CD14-positive monocyte (primary cell): ENCODE measurements around the gene BPHL. TPM values are rescaled to one million over a fixed set of nuclear protein-coding genes. Genes with fewer than 3 reads are reported as not detected.
A peak's percentile ranks its signal among the peaks of the same experiment; 100 is the strongest.
"Not testable (repeated sequence)": the region's sequence is repeated elsewhere in the genome, so short reads cannot be mapped to it uniquely, and the experiment has no call there.

ENCODE experiments used
- DNase-seq, 3 donors: peaks; one replicate each; pipeline ENCODE4 v3.0.0-alpha.2; 2011 to 2022
- H2AFZ ChIP-seq: 2 replicates; pipeline ENCODE4 v1.6.0; 2012; ENCODE audit warnings: mild to moderate bottlenecking, low read depth, low read length, inconsistent platforms; ENCODE audit not compliant: insufficient read depth, poor library complexity, severe bottlenecking
- H3K27ac ChIP-seq, 2 donors: 1 replicate in 1 of 2; 2 replicates in 1 of 2; pipeline ENCODE4 v1.5.1; 2012 to 2013; ENCODE audit warnings: low read length in 2 of 2, control low read depth in 1 of 2, inconsistent platforms in 1 of 2, low read depth in 1 of 2, mild to moderate bottlenecking in 1 of 2
- H3K27me3 ChIP-seq, 2 donors: one replicate each; pipeline versions ENCODE4 v1.6.0 to v1.6.1; 2011 to 2013; ENCODE audit warnings: low read length in 2 of 2; ENCODE audit not compliant: control insufficient read depth in 2 of 2, insufficient read depth in 2 of 2
- H3K36me3 ChIP-seq, 2 donors: replicated peaks in 1 of 2; 1 replicate in 1 of 2; 2 replicates in 1 of 2; pipeline versions ENCODE4 v1.5.1 to v1.6.1; 2012 to 2013; ENCODE audit warnings: low read length in 2 of 2, control low read depth in 1 of 2, inconsistent platforms in 1 of 2, mild to moderate bottlenecking in 1 of 2; ENCODE audit not compliant: insufficient read depth in 2 of 2, control insufficient read depth in 1 of 2
- H3K4me1 ChIP-seq, 2 donors: 1 replicate in 1 of 2; 2 replicates in 1 of 2; pipeline versions ENCODE4 v1.5.1 to v1.6.1; 2012 to 2013; ENCODE audit warnings: low read length in 2 of 2, control low read depth in 1 of 2, inconsistent platforms in 1 of 2, mild to moderate bottlenecking in 1 of 2, moderate library complexity in 1 of 2; ENCODE audit not compliant: insufficient read depth in 2 of 2, control insufficient read depth in 1 of 2
- H3K4me2 ChIP-seq: replicated peaks from 2 replicates; pipeline ENCODE3; 2012; ENCODE audit warnings: low read length, moderate library complexity, mild to moderate bottlenecking; ENCODE audit not compliant: poor library complexity, severe bottlenecking; ENCODE audit errors: extremely low read depth
- H3K4me3 ChIP-seq, 3 experiments: fragments of 200-600 bp in 1 of 3; sonication (generic) in 1 of 3; replicated peaks in 1 of 3; 1 replicate in 2 of 3; 2 replicates in 1 of 3; pipeline ENCODE4 v1.5.1; 2011 to 2013; ENCODE audit warnings: low read length in 3 of 3, mild to moderate bottlenecking in 3 of 3, control low read depth in 2 of 3, low read depth in 2 of 3, inconsistent platforms in 1 of 3, moderate library complexity in 1 of 3
- H3K79me2 ChIP-seq: 2 replicates; pipeline ENCODE4 v1.6.0; 2012; ENCODE audit warnings: mild to moderate bottlenecking, control low read depth, inconsistent platforms, low read length, moderate library complexity; ENCODE audit not compliant: insufficient read depth
- H3K9ac ChIP-seq: 2 replicates; pipeline ENCODE4 v1.6.0; 2017; ENCODE audit warnings: low read length, mild to moderate bottlenecking; ENCODE audit not compliant: insufficient read depth, poor library complexity, severe bottlenecking
- H3K9me3 ChIP-seq, 2 donors: replicated peaks in 1 of 2; 1 replicate in 1 of 2; 2 replicates in 1 of 2; pipeline versions ENCODE4 v1.5.1 to v1.6.1; 2012 to 2013; ENCODE audit warnings: low read length in 2 of 2, control low read depth in 1 of 2; ENCODE audit not compliant: control insufficient read depth in 1 of 2, insufficient read depth in 1 of 2
- H4K20me1 ChIP-seq: 2 replicates; pipeline ENCODE4 v1.6.0; 2012; ENCODE audit warnings: mild to moderate bottlenecking, low read length, control low read depth, moderate library complexity; ENCODE audit not compliant: insufficient read depth
- H3K27ac Mint-ChIP-seq, 7 donors: one replicate each; pipeline ENCODE4 v1.8.0; 2020; ENCODE audit warnings: mild to moderate bottlenecking in 7 of 7, mixed read lengths in 7 of 7, moderate library complexity in 6 of 7, inconsistent platforms in 2 of 7
- H3K27me3 Mint-ChIP-seq, 3 donors: one replicate each; pipeline ENCODE4 v1.8.0; 2021 to 2022; ENCODE audit warnings: low read depth in 3 of 3, mild to moderate bottlenecking in 3 of 3, mixed read lengths in 3 of 3, moderate library complexity in 3 of 3, inconsistent platforms in 1 of 3
- H3K36me3 Mint-ChIP-seq, 2 donors: one replicate each; pipeline ENCODE4 v1.8.0; 2020; ENCODE audit warnings: mixed read lengths in 2 of 2, inconsistent platforms in 1 of 2, mild to moderate bottlenecking in 1 of 2
- H3K4me1 Mint-ChIP-seq: one replicate; pipeline ENCODE4 v1.8.0; 2020; ENCODE audit warnings: mild to moderate bottlenecking, mixed read lengths
- H3K4me3 Mint-ChIP-seq, 2 donors: one replicate each; pipeline ENCODE4 v1.8.0; 2020; ENCODE audit warnings: mild to moderate bottlenecking in 2 of 2, mixed read lengths in 2 of 2, moderate library complexity in 1 of 2
- H3K9me3 Mint-ChIP-seq, 7 donors: one replicate each; pipeline ENCODE4 v1.8.0; 2020 to 2022; ENCODE audit warnings: mixed read lengths in 7 of 7, mild to moderate bottlenecking in 6 of 7, moderate library complexity in 6 of 7, inconsistent platforms in 2 of 7
- WGBS: methylation state at CpG from one replicate; pipeline ENCODE4 v1.1.5; 2013; ENCODE audit warnings: missing lambda C conversion rate; ENCODE audit not compliant: insufficient coverage; 5-methylcytosine and 5-hydroxymethylcytosine counted together
- intact Hi-C, 2 donors: fragments of 100-400 bp; cut with micrococcal nuclease; formaldehyde crosslinking; loops; one replicate each; pipeline versions ENCODE4 v1.15.0 to v1.15.1; 2023
- polyA plus RNA-seq, 3 donors: library from polyadenylated mRNA; depleted of rRNA in 1 of 3; unstranded in 2 of 3; stranded (reverse) in 1 of 3; fragments of 300-500 nt in 2 of 3; fragments of >200 nt in 1 of 3; fragmentation: Illumina TruSeq in 2 of 3; gene quantifications; 1 replicate in 2 of 3; 2 replicates in 1 of 3; pipeline ENCODE4 v1.2.3, GENCODE V29; 2012 to 2021
- TF ChIP-seq, protein P1 (sequence below): fragments of 200-600 bp; IDR thresholded peaks from one replicate; pipeline ENCODE4 v1.8.0; 2022; ENCODE audit warnings: antibody characterized with exemption, mild to moderate bottlenecking

Gene BPHL
- polyA plus RNA-seq, 3 donors, result 4.6 to 7.8 (median 5.9) TPM

DNA sequence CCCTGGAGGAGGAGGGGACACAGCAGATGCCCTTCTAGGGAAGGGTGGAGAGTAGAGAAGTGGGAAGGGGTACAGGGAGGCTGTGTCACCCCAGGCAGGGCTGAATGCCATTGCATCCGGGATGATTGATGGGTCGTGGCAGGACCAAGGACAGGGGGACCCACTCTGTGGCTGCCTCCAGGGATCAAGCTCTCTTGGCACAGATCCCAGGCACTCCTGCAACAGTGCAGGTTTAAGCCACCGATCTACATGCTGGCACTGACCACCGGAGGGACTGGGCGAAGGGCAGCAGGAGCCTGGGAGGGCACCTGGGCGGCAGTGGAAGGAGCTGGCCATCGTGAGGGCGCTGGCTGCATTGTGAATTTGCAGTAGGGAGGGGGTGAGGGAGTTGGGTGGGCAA lies 61.4 kb downstream of the BPHL start:
- not testable (repeated sequence) for H3K4me3 ChIP-seq, H3K4me2 ChIP-seq, H4K20me1 ChIP-seq, H3K9ac ChIP-seq, H3K79me2 ChIP-seq, H3K27ac ChIP-seq, H3K36me3 Mint-ChIP-seq, H2AFZ ChIP-seq, H3K36me3 ChIP-seq, DNase-seq, H3K9me3 Mint-ChIP-seq, H3K9me3 ChIP-seq, H3K4me1 ChIP-seq, H3K27me3 ChIP-seq
- H3K4me3 Mint-ChIP-seq, result peak overlapping the region; percentile 58 to 71
- peaks cover 10 to 28% (median 13%) of the 10 kb centered on the region in 3 donors for H3K27me3 Mint-ChIP-seq
- H3K4me1 Mint-ChIP-seq, result peaks cover 14% of the 10 kb centered on the region
- WGBS, result 60% methylated on average over 2 of the region's 8 CpGs
- peak overlapping the region in 1 of 7 donors; percentile 74 for H3K27ac Mint-ChIP-seq
- intact Hi-C loops, result loop anchor here in 1 of 2 donors (1.0 kb wide), 1 partner anchor 24 kb away; no protein-coding TSS in a partner anchor

DNA sequence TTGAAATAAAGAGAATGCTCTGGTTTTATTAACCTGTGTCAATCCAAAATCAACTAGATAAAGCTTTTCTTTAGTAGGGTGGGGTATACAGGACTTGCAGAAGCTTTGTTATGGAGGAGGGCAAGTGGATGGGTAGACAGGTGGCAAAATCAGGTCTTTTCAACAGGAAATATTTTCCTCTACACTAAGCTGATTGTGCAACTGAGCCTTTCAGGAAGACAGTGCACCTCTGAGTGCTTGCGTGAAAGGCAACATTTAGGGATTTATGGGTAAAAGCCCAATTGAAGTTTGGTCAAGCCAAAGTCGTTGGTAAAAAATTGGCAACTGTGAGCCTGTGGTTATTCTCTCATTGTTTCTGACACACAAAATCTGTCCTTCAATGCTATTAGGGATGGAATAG lies 62.6 kb downstream of the BPHL start:
- Mint-ChIP-seq H3K4me1 (peaks cover 8% of the 10 kb centered on the region), H3K27me3 (peaks cover 9 to 35% (median 16%) of the 10 kb centered on the region in 3 donors), H3K9me3 (peaks cover 0 to 3% (median 0%) of the 10 kb centered on the region in 7 donors), H3K36me3 (no peaks in the 10 kb centered on the region), H3K27ac (peak overlapping the region in 1 of 7 donors; percentile 40), H3K4me3 (peak overlapping the region in 1 of 2 donors; percentile 28)
- no peak overlapping the region for H3K9ac ChIP-seq
- no CpG with 5 or more reads among the region's 2 CpGs for WGBS
- H3K9me3 ChIP-seq, result no peaks in the 10 kb centered on the region
- no peaks in the 10 kb centered on the region for H3K36me3 ChIP-seq
- peaks cover 0 to 4% of the 10 kb centered on the region in 2 donors for H3K4me1 ChIP-seq
- no peak for DNase-seq
- no peak overlapping the region for H3K27ac ChIP-seq
- no peaks in the 10 kb centered on the region for H4K20me1 ChIP-seq
- no peaks in the 10 kb centered on the region for H3K79me2 ChIP-seq
- H2AFZ ChIP-seq, result no peak overlapping the region
- no peak overlapping the region for H3K4me2 ChIP-seq
- TF ChIP-seq, protein P1, sequence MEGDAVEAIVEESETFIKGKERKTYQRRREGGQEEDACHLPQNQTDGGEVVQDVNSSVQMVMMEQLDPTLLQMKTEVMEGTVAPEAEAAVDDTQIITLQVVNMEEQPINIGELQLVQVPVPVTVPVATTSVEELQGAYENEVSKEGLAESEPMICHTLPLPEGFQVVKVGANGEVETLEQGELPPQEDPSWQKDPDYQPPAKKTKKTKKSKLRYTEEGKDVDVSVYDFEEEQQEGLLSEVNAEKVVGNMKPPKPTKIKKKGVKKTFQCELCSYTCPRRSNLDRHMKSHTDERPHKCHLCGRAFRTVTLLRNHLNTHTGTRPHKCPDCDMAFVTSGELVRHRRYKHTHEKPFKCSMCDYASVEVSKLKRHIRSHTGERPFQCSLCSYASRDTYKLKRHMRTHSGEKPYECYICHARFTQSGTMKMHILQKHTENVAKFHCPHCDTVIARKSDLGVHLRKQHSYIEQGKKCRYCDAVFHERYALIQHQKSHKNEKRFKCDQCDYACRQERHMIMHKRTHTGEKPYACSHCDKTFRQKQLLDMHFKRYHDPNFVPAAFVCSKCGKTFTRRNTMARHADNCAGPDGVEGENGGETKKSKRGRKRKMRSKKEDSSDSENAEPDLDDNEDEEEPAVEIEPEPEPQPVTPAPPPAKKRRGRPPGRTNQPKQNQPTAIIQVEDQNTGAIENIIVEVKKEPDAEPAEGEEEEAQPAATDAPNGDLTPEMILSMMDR, result no peak
- intact Hi-C loops, result no loop called here
- peaks cover 2 to 3% of the 10 kb centered on the region in 2 donors for H3K27me3 ChIP-seq
- H3K4me3 ChIP-seq, result no peak overlapping the region
